CD4-positive, alpha-beta T cell treated with Interleukin-17A for 1 hour (primary cell): ENCODE data around the gene NPR1.
"Not testable (repeated sequence)": the region's sequence is repeated elsewhere in the genome, so short reads cannot be mapped to it uniquely, and the experiment has no call there.

Experiments
- DNase-seq: peaks from one replicate; pipeline ENCODE4 v3.0.0-alpha.2; 2020

Gene NPR1

GRCh38 chr1:153649863-153650235 lies 28.6 kb upstream of the NPR1 start:
- DNase-seq = no peak

DNA sequence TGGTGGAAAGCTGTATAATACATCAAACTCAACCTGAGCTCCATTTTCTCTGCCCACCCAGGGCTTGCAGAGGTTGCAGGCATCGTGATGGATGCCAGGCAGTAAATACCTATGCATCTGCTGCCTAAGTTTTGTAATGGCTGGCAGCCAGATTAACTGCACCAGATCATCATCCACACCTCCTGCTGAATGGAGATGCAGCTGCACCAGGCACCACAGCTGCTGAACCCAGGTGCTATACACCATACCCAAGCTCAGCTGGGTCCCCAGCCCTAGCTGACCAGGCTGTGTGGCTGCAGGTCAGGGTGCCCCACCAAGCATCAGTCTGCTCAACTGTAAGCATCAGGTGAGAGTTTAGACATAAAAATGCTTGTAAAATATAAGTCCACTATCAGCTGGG lies 26.7 kb upstream of the NPR1 start:
- no peak for DNase-seq

GRCh38 chr1:153652805-153653500 lies 25.5 kb upstream of the NPR1 start:
- DNase-seq = no peak

- DNase-seq = no peak
These were observed 23.2 kb upstream of the NPR1 start for GRCh38 chr1:153655333-153655732.

- DNase-seq = peak; percentile 91
These were observed 19.9 kb upstream of the NPR1 start, which contains the start of gene SNAPIN for GRCh38 chr1:153658400-153659174. Gene SNAPIN (plus strand): TSS chr1:153658703. CDS start chr1:153658744, 41 bp downstream.

DNA sequence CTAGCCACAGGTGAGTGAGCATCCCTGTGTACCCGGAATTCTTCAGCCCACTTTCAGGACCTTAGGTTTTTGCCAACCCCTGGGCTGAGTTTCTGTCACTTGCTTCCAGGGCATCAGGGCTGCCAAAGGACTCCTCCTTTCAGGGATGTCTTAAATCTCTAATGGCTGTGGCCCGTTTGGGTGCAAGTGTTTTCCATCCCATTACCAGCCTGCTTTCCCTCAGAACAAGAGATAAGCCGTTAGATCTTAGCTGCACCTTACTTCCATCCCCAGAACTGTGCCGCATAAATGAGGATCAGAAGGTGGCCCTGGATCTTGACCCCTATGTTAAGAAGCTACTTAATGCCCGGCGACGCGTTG lies 19.3 kb upstream of the NPR1 start:
- no peak for DNase-seq

DNA sequence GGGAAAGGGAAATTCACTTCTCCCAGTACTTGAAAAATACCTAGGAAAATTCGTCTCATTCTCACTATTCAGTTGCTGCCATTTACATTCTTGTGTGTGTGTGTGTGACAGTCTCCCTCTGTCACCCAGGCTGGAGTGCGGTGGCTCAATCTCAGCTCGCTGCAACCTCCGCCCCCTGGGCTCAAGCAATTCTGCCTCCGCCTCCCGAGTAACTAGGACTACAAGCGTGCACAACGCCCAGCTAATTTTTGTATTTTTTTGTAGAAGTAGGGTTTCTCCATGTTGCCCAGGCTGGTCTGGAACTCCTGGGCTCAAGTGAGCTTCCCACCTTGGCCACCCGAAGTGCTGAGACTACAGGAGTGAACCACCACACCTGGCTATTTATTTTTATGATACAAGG lies 18.8 kb upstream of the NPR1 start:
- DNase-seq = no peak

GRCh38 chr1:153661111-153661708 lies 17.3 kb upstream of the NPR1 start:
- no peak for DNase-seq

DNA sequence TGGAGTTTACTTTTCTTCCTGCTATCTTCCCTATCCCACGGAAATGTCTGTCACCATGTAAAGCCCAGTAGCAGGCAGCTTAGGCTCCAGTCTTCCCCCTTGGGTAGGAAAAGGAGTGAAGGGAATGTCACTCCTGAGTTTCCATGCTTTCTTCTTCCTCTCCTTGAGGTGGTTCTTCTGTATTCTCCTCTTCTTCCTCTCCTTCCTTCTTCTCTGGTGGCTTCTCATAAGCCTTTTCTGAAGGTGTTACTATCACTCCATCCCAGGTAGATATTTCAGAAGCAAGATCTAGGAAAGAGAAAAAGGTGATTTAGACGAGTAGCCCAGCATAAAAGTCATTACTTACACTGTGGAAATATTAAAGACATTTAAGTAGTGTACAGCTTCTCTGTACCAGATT lies 16.2 kb upstream of the NPR1 start:
- no peak for DNase-seq

DNA sequence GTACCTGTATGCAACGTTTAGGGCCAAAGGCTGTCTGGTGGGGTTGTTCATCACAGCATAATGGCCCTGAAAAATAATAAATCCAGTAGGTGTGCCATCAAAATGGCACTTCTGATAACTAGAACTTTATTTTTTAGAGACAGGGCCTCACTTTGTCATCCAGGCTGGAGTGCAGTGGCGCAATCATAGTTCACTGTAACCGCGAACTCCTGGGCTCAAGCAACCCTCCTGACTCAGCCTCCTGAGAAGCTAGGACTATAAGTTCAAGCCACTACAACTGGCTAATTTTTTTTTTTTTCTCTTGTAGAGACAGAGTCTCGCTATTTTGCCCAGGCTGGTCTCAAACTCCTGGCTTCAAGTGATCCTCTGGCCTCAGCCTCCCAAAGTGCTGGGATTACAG lies 15.3 kb upstream of the NPR1 start:
- DNase-seq = no peak

- no peak for DNase-seq
These were observed 11.0 kb upstream of the NPR1 start for GRCh38 chr1:153667439-153667838.

GRCh38 chr1:153668672-153669071 lies 9.8 kb upstream of the NPR1 start:
- not testable (repeated sequence) for DNase-seq

DNA sequence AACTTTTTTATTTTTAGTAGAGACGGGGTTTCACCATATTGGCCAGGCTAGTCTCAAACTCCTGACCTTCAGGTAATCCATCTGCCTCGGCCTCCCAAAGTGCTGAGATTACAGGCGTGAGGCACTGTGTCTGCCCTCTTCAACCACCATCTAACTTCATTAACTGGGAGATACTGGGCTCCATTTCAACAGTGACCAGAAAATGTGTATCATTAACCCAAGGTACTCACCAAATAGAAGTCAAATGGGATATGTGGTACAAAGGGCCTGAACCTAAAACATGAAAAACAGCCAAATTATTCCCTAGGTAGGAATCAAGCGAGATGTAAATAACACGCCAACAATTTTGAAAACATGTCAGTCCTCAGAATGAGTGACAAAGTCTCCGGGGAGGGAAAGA lies 8.9 kb upstream of the NPR1 start:
- no peak for DNase-seq

- no peak for DNase-seq
These were observed 8.1 kb upstream of the NPR1 start for GRCh38 chr1:153670257-153670858.

DNA sequence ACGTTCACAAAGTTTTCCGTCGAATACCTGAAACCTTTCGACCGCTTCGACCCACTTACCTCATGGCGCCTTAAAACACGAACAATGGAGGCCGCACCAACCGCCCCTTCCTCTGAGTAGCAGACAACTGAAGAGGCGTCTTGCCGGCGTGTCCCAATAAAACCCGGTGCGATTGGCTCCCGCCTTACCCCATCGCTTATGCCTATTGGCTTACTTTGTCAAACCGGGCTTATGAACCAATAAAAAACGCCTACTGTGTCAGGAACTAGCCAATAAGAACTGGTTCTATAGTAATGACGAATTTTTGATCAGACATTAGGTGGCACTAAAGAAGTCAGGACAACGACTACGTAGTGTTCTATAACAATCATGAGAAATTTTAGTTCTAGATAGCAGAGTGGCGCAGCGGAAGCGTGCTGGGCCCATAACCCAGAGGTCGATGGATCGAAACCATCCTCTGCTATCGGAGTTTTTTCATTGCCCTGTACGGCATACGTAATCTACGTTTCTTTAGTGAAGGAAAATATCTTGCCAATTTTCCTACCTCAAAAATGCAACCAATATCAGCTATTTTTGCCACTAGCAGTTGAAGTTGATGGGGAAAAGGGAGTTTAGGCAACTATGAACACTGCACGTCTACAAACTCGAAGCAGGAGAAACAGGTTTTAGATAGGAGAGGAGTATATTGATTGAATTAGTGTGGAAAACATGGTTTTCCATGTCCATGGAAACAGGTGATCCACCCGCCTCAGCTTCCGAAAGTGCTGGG lies 7.4 kb upstream of the NPR1 start, which contains the start of gene ILF2:
Gene ILF2, minus strand, starts transcription at position 135 of the 769 bp plus-strand sequence. Its CDS starts 71 bp downstream, at position 64.
- peak; percentile 100 for DNase-seq

DNA sequence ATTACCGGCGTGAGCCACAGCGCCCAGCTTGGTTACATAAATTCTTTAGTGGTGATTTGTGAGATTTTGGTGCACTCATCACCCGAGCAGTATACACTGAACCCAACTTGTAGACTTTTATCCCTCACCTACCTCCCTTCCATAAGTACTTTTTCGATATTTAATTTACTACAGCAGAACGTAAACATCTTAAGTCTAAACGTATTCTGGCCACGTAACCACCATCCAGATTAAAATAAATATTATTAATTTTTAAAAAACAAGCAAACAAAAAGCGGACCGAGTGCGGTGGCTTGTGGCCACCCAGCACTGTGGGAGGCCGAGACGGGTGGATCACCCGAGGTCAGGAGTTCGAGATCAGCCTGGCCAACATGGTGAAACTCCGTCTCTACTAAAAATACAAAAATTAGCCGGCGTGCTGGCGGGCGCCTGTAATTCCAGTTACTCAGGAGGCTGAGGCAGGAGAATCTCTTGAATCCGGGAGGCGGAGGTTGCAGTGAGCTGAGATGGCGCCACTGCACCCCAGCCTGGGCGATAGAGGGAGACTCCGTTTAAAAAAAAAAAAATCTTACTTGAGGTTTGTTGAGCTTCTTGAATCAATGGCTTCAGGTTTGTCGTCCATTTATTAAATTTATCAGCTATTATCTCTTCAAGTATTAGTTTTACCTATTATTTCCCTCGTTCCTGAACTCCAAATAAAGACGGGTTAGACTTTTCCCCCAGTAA lies 6.7 kb upstream of the NPR1 start:
- peak; percentile 68 for DNase-seq

DNA sequence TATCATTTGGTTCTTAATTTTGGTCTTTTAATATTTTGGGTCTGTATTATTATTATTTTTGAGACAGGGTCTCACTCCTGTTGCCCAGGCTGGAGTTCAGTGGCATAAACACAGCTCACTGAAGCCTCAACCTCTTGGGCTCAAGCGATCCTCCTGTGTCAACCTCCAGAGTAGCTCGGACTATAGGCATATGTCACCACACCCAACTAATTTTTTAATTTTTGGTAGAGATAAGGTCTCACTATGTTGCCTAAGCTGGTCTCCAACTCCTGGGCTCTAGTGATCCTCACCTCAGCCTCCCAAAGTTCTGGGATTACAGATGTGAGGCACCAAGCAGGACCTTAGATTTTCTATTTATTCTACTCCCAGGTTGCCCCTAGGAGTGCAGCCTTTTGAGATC lies 5.0 kb upstream of the NPR1 start:
- no peak for DNase-seq

GRCh38 chr1:153677718-153678518 lies 570 bp upstream of the NPR1 start:
- peak; percentile 63 for DNase-seq

GRCh38 chr1:153679337-153680119 lies 1.0 kb downstream of the NPR1 start:
- DNase-seq = peak; percentile 25

GRCh38 chr1:153680120-153680403 lies 1.6 kb downstream of the NPR1 start:
- no peak for DNase-seq

GRCh38 chr1:153682730-153683129 lies 4.2 kb downstream of the NPR1 start:
- DNase-seq = no peak
